Glutamatergic neuron (in vitro differentiated cells): ENCODE measurements around the gene TEX51. TPM values are rescaled to one million over a fixed set of nuclear protein-coding genes. Genes with fewer than 3 reads are reported as not detected.

Source experiments
- DNase-seq: peaks from one replicate; pipeline ENCODE4 v3.0.0; 2022
- H3K27ac Mint-ChIP-seq: one replicate; pipeline ENCODE4 v1.8.0; 2020; ENCODE audit warnings: mild to moderate bottlenecking, mixed read lengths, inconsistent platforms; ENCODE audit not compliant: unreplicated experiment
- H3K27me3 Mint-ChIP-seq: one replicate; pipeline ENCODE4 v1.8.0; 2020; ENCODE audit warnings: mild to moderate bottlenecking, moderate library complexity, mixed read lengths, inconsistent platforms; ENCODE audit not compliant: unreplicated experiment
- H3K36me3 Mint-ChIP-seq: one replicate; pipeline ENCODE4 v1.8.0; 2020; ENCODE audit warnings: mild to moderate bottlenecking, mixed read lengths, inconsistent platforms; ENCODE audit not compliant: unreplicated experiment
- H3K4me1 Mint-ChIP-seq: one replicate; pipeline ENCODE4 v1.8.0; 2020; ENCODE audit warnings: mild to moderate bottlenecking, low read depth, mixed read lengths, inconsistent platforms; ENCODE audit not compliant: unreplicated experiment
- H3K4me3 Mint-ChIP-seq: one replicate; pipeline ENCODE4 v1.8.0; 2020; ENCODE audit warnings: mild to moderate bottlenecking, mixed read lengths, inconsistent platforms; ENCODE audit not compliant: unreplicated experiment
- H3K9me3 Mint-ChIP-seq: one replicate; pipeline ENCODE4 v1.8.0; 2020; ENCODE audit warnings: mild to moderate bottlenecking, moderate library complexity, mixed read lengths, inconsistent platforms; ENCODE audit not compliant: unreplicated experiment
- total RNA-seq: library from RNA; stranded (reverse); fragmentation: NEBNext Ultra II Directional; extraction: Animal tissue kit (Norgen Biotek cat#: 25700); gene quantifications from one replicate; pipeline ENCODE4 v1.2.1, GENCODE V29; 2021; ENCODE audit not compliant: unreplicated experiment
- TF ChIP-seq, protein P1 (sequence below): fragments of 200-600 bp; sonication (generic); IDR thresholded peaks from one replicate; pipeline ENCODE4 v1.5.0; 2021; ENCODE audit not compliant: partially characterized antibody, unreplicated experiment

TEX51 gene
- total RNA-seq, 1 donor from 2014 or later, result not detected

DNA sequence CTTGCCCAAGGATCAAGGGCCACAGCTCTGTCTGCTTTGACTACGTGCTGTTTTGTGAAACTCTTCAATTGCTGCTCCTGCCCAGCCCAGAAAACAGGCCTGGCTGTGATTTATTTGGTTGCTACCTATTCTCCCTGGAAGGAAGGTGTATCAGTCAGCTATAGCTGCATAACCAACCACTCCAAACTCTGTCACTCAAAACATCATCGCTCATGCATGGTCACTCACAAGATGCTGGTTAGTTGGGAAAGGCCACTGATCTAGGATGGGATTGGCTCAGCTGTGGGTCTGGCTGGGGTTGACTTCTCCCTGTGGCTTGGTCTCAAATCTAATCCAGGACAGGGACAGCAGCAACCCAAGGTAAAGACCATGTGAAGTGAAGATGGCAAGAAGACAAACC lies 14.6 kb downstream of the TEX51 start:
- peaks cover 6% of the 10 kb centered on the region for H3K36me3 Mint-ChIP-seq
- TF ChIP-seq, protein P1, sequence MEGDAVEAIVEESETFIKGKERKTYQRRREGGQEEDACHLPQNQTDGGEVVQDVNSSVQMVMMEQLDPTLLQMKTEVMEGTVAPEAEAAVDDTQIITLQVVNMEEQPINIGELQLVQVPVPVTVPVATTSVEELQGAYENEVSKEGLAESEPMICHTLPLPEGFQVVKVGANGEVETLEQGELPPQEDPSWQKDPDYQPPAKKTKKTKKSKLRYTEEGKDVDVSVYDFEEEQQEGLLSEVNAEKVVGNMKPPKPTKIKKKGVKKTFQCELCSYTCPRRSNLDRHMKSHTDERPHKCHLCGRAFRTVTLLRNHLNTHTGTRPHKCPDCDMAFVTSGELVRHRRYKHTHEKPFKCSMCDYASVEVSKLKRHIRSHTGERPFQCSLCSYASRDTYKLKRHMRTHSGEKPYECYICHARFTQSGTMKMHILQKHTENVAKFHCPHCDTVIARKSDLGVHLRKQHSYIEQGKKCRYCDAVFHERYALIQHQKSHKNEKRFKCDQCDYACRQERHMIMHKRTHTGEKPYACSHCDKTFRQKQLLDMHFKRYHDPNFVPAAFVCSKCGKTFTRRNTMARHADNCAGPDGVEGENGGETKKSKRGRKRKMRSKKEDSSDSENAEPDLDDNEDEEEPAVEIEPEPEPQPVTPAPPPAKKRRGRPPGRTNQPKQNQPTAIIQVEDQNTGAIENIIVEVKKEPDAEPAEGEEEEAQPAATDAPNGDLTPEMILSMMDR, result no peak
- H3K9me3 Mint-ChIP-seq, result peaks cover 3% of the 10 kb centered on the region
- H3K27ac Mint-ChIP-seq, result no peak overlapping the region
- H3K4me3 Mint-ChIP-seq, result no peak overlapping the region
- no peak for DNase-seq
- peaks cover 7% of the 10 kb centered on the region for H3K27me3 Mint-ChIP-seq
- peaks cover 5% of the 10 kb centered on the region for H3K4me1 Mint-ChIP-seq

DNA sequence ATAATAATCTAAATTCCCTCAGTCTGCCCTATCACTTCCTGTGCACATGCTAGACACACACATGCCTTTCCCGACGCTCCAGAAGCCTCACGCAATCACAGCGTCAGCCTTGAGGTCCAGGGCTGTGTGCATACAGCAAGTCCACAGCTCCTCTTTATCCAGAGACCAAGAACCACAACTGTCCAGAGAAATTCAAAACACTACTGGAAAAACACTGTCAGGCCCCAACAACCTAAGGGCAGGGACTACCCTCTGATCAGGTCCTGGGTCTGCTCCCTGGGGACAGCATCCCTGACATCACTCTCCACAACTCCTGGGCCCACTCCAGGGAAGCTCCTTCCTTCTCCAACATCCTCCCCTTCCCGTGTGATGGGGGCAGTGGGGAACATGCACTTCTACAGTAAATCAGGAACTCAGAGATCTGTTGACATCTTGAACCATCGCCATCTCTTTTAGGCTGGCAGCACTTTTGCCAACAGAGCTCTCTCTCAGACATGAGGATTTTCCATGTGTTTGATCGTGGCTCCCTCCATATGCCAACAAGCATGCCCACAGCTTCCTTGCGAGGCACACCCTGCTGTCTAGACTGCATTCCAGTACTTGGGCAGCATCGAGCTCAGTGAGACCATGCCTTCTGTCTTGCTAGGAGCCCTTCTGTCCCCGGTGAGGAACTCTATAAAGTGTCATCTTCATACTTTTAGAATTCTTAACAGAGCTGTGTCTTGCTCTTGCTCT lies 15.4 kb downstream of the TEX51 start:
- Mint-ChIP-seq H3K36me3 (peaks cover 6% of the 10 kb centered on the region), H3K4me3 (no peak overlapping the region), H3K27ac (no peak overlapping the region), H3K4me1 (peaks cover 5% of the 10 kb centered on the region), H3K27me3 (peaks cover 7% of the 10 kb centered on the region), H3K9me3 (peaks cover 3% of the 10 kb centered on the region)
- TF ChIP-seq, protein P1, result no peak
- DNase-seq, result no peak

DNA sequence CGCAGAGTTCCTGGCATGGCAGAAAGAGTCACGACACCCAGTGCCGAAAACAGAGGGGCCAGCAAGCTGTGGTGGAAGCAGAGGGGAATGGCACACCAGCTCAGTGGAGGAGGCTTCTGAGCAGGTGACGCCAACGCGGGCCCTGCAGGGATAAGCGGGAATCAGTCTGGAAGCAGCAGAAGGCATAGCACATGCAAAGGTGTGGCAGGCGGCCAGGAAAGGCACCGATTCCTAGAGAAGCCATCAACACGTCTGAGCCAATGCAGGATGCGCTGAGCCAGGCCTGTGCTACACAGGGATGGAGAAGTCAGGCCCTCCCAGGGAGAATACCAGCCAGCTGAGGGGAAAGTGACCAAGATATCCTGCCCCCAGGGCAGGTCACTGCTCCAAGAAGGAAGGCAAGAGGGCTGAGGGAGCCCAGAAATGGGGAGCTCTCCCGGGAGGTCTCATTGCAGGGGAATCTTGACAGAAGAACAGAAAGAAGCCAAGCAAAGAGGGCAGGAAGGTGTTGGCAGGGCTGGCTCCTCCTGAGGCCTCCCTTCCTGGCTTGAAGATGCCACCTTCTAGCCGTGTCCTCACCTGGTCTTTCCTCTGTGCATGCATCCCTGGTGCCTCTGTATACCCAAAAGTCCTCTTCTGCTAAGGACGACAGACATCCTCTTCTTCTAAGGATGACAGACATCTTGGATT lies 16.3 kb downstream of the TEX51 start:
- Mint-ChIP-seq H3K27ac (no peak overlapping the region), H3K4me3 (no peak overlapping the region), H3K4me1 (peaks cover 5% of the 10 kb centered on the region), H3K36me3 (peaks cover 6% of the 10 kb centered on the region), H3K27me3 (peaks cover 7% of the 10 kb centered on the region), H3K9me3 (peaks cover 3% of the 10 kb centered on the region)
- no peak for DNase-seq
- TF ChIP-seq, protein P1, result no peak

DNA sequence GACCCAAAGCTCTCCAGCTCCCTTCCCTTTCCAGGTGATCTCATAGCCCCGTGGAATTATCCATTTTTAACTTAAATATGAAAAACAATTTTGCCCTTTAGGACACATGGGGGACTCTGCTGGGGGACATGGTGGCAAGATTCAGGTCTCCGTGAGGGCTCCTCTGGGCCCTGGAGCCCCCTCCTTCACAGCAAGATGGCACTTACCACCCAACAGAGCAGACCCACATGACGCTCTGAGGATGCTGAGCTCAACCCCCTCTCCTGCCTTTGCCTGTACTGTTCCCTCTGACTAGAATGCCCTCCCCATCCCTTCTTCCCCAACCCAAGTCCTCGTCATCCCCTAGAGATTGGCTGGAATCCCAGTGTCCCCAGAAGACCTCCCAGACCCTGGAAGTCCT lies 17.2 kb downstream of the TEX51 start:
- H3K27me3 Mint-ChIP-seq, result peaks cover 4% of the 10 kb centered on the region
- TF ChIP-seq, protein P1, result no peak
- no peak overlapping the region for H3K4me3 Mint-ChIP-seq
- DNase-seq, result no peak
- H3K36me3 Mint-ChIP-seq, result peaks cover 6% of the 10 kb centered on the region
- H3K27ac Mint-ChIP-seq, result no peak overlapping the region
- H3K9me3 Mint-ChIP-seq, result peaks cover 3% of the 10 kb centered on the region
- peaks cover 5% of the 10 kb centered on the region for H3K4me1 Mint-ChIP-seq

DNA sequence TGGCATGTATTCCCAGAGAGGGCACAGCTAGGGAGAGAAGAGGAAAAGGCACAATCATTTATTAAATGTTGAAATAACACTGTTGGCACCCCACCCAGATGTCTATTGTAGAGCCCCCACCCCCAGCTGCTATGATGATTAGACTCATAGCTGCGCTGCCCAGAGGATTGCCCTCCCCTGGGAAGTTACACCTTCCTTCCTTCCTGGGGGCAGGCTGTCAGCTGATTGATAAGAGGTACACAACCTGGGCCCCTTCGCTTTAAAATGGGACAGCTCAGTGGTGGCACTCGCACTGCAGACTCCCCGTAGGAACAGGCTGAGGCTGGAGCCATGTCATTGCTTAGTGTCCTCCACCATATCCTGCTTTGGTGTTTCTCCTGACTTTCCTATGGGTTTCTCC lies 18.1 kb downstream of the TEX51 start:
- Mint-ChIP-seq H3K9me3 (peaks cover 3% of the 10 kb centered on the region), H3K4me3 (no peak overlapping the region), H3K27me3 (peaks cover 4% of the 10 kb centered on the region), H3K4me1 (peaks cover 5% of the 10 kb centered on the region), H3K36me3 (peaks cover 6% of the 10 kb centered on the region), H3K27ac (no peak overlapping the region)
- no peak for DNase-seq
- TF ChIP-seq, protein P1, result no peak
